ENCODE data around the gene STOX1.

DNA sequence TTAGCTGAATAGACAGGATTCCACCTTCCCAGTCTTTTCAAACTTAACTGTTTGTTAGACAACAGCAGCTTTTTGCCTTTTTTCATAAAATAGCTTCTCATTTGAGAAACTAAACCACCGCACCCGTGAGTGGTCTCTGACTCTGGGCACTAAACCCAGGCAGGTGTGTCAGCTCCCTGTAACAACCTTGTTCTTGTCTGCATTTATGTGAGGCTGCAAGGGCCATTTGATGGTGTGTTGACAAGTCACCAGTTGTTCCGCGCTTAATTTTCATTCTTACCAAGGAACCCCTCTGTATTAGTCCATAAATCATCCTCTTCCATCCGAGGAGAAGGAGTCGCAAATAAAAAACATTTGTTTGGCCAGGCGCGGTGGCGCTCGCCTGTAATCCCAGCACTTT lies 1.5 kb downstream of the STOX1 start:
- TF ChIP-seq, protein P1, sequence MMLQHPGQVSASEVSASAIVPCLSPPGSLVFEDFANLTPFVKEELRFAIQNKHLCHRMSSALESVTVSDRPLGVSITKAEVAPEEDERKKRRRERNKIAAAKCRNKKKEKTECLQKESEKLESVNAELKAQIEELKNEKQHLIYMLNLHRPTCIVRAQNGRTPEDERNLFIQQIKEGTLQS (IDR thresholded peaks at IDR 0.05; ENCODE audit: insufficient read depth, low read depth, low read length): no peak
- TF ChIP-seq EZH2 (IDR thresholded peaks at IDR 0.05; ENCODE audit: low read depth, low read length, severe bottlenecking) (no peak), HDAC2 (IDR thresholded peaks at IDR 0.05; ENCODE audit: borderline replicate concordance in 1 of 2, low read depth in 2 of 2, low read length in 2 of 2) (no peak)

Measured in H1 (cell line).